Choroid plexus epithelial cell (primary cell): ENCODE results near the gene FAH.

Experiments
- DNase-seq: peaks from one replicate; pipeline ENCODE4 v3.0.0-alpha.2; 2010; ENCODE audit warnings: low read depth
- H3K4me3 ChIP-seq: 2 replicates; pipeline ENCODE4 v1.5.1; 2011; ENCODE audit warnings: low read depth, mild to moderate bottlenecking, control low read depth, low read length, moderate library complexity
- CTCF ChIP-seq: conservative IDR thresholded peaks from 2 replicates; pipeline ENCODE4 v1.5.1; 2011; ENCODE audit warnings: low read depth, mild to moderate bottlenecking, control low read depth, inconsistent platforms, low read length, moderate library complexity

FAH gene

GRCh38 chr15:80109388-80109787, 43.4 kb upstream of the FAH start:
- no peak for DNase-seq
- no peak for TF ChIP-seq CTCF
- no peak overlapping the region for H3K4me3 ChIP-seq

GRCh38 chr15:80110920-80111319, 41.9 kb upstream of the FAH start:
- TF ChIP-seq CTCF, result no peak
- no peak overlapping the region for H3K4me3 ChIP-seq
- DNase-seq, result no peak

GRCh38 chr15:80114114-80114513, 38.7 kb upstream of the FAH start:
- no peak for DNase-seq
- no peak overlapping the region for H3K4me3 ChIP-seq
- TF ChIP-seq CTCF, result no peak

- no peak for DNase-seq
- no peak overlapping the region for H3K4me3 ChIP-seq
- no peak for TF ChIP-seq CTCF
These were observed 37.8 kb upstream of the FAH start for GRCh38 chr15:80115021-80115420.

GRCh38 chr15:80118956-80119355, 33.8 kb upstream of the FAH start:
- no peak for DNase-seq
- no peak for TF ChIP-seq CTCF
- H3K4me3 ChIP-seq, result no peak overlapping the region

GRCh38 chr15:80120636-80121035, 32.2 kb upstream of the FAH start:
- no peak for DNase-seq
- TF ChIP-seq CTCF, result no peak

GRCh38 chr15:80121546-80121945, 31.3 kb upstream of the FAH start:
- no peak overlapping the region for H3K4me3 ChIP-seq
- no peak for DNase-seq
- no peak for TF ChIP-seq CTCF

More at GRCh38 chr15:80120636-80121035, 32.2 kb upstream of the FAH start:
- no peak overlapping the region for H3K4me3 ChIP-seq
